Measurements from ENCODE around the gene FAM24A.

Gene FAM24A

GRCh38 chr10:122939133-122939855 lies 28.9 kb downstream of the FAM24A start:
- CTCF ChIA-PET = no interaction called here

GRCh38 chr10:122939856-122940543 lies 29.6 kb downstream of the FAM24A start:
- CTCF ChIA-PET = no interaction called here
- POLR2A ChIA-PET = no interaction called here
- DNase-seq (ENCODE audit: extremely low spot score) = no peak
- TF ChIP-seq CTCF (IDR thresholded peaks at IDR 0.05; ENCODE audit: control extremely low read depth, extremely low read depth, low read depth, missing control alignments) = no peak

More at GRCh38 chr10:122939133-122939855, 28.9 kb downstream of the FAM24A start:
- POLR2A ChIA-PET = no interaction called here
- TF ChIP-seq CTCF (IDR thresholded peaks at IDR 0.05; ENCODE audit: control extremely low read depth, extremely low read depth, low read depth, missing control alignments) = no peak
- DNase-seq (ENCODE audit: extremely low spot score) = no peak

- DNase-seq (ENCODE audit: extremely low spot score) = no peak
- no peak for TF ChIP-seq CTCF (IDR thresholded peaks at IDR 0.05; ENCODE audit: control extremely low read depth, extremely low read depth, low read depth, missing control alignments)
- CTCF ChIA-PET = no interaction called here
- POLR2A ChIA-PET = no interaction called here
These were observed 38.9 kb downstream of the FAM24A start for GRCh38 chr10:122949296-122949695.

GRCh38 chr10:122953902-122954730 lies 43.7 kb downstream of the FAM24A start, which contains the start of gene C10orf88:
Gene C10orf88 (minus strand): TSS chr10:122954227. CDS start chr10:122954178, 49 bp downstream.
- POLR2A ChIA-PET = interaction anchor here (0.6 kb wide), 1 partner anchor 191 kb away, joined by 3 read pairs; no protein-coding TSS in a partner anchor
- DNase-seq (ENCODE audit: extremely low spot score) = peak; percentile 98
- CTCF ChIA-PET = interaction anchor here (1.3 to 2.2 kb wide), 5 partner anchors 14 to 67 kb away, joined by 3 to 11 read pairs (median 4); partner anchors contain the start of gene PSTK
- TF ChIP-seq CTCF (IDR thresholded peaks at IDR 0.05; ENCODE audit: control extremely low read depth, extremely low read depth, low read depth, missing control alignments) = no peak

GRCh38 chr10:122954731-122955050 lies 44.3 kb downstream of the FAM24A start:
- ChIA-PET CTCF (interaction anchor here (1.3 to 2.2 kb wide), 5 partner anchors 13 to 67 kb away, joined by 3 to 11 read pairs (median 4); partner anchors contain the start of gene PSTK), POLR2A (no interaction called here)
- no peak for DNase-seq (ENCODE audit: extremely low spot score)
- TF ChIP-seq CTCF (IDR thresholded peaks at IDR 0.05; ENCODE audit: control extremely low read depth, extremely low read depth, low read depth, missing control alignments) = no peak

GRCh38 chr10:122955892-122956291 lies 45.5 kb downstream of the FAM24A start:
- TF ChIP-seq CTCF (IDR thresholded peaks at IDR 0.05; ENCODE audit: control extremely low read depth, extremely low read depth, low read depth, missing control alignments) = no peak
- ChIA-PET CTCF (interaction anchor here (1.3 to 2.2 kb wide), 4 partner anchors 10 to 40 kb away, joined by 3 to 11 read pairs (median 6); partner anchors contain the start of gene PSTK), POLR2A (no interaction called here)
- DNase-seq (ENCODE audit: extremely low spot score) = no peak

Data from GM10248 (cell line).